ENCODE measurements around the gene ICE2. TPM values are rescaled to one million over a fixed set of nuclear protein-coding genes. Genes with fewer than 3 reads are reported as not detected.

The ICE2 gene
- total and polyA plus RNA-seq, 2 of the 8 experiments (the other 6 are each of a cell fraction or from before 2014, with no cell fraction given), result 40.0 to 87.3 TPM

GRCh38 chr15:60382773-60383674 is 95.9 kb downstream of the ICE2 start:
- Histone ChIP-seq H3K36me3 (ENCODE audit: control insufficient read depth in 2 of 4, insufficient read depth in 4 of 4, low read length in 3 of 4) (peaks cover 0 to 14% (median 2%) of the 10 kb centered on the region in 4 experiments; a peak in 5 of 8 replicates), H3K23ac (ENCODE audit: insufficient read length) (no peak overlapping the region), H3K9ac (replicated peaks in 1 of 4; ENCODE audit: extremely low read depth in 1 of 4, low read depth in 3 of 4, low read length in 3 of 4) (no peak overlapping the region), H3K4me2 (ENCODE audit: insufficient read depth in 1 of 2, low read depth in 2 of 2, low read length in 2 of 2) (no peak overlapping the region), H3K56ac (replicated peaks; ENCODE audit: insufficient read length, low read depth, low read length) (no peak overlapping the region), H3K4me3 (ENCODE audit: extremely low read depth in 1 of 4, insufficient read depth in 2 of 4, low read depth in 3 of 4, low read length in 4 of 4) (no peak overlapping the region), H3K4me1 (replicated peaks in 1 of 4; ENCODE audit: control insufficient read depth in 3 of 4, insufficient read depth in 4 of 4, low read length in 3 of 4) (no peaks in the 10 kb centered on the region), H2AK5ac (ENCODE audit: low read depth, low read length) (no peak overlapping the region), H2BK12ac (ENCODE audit: low read depth, low read length) (no peak overlapping the region), H3K9me3 (ENCODE audit: insufficient read depth in 2 of 2, low read depth in 1 of 2, low read length in 1 of 2) (no peaks in the 10 kb centered on the region), H4K8ac (ENCODE audit: extremely low read depth, insufficient read depth, low read length) (no peak overlapping the region), H3K27me3 (replicated peaks in 1 of 4; ENCODE audit: control insufficient read depth in 3 of 4, extremely low read depth in 1 of 4, insufficient read depth in 3 of 4, low read length in 3 of 4) (no peaks in the 10 kb centered on the region), H3K4ac (replicated peaks; ENCODE audit: insufficient read length, low read depth, low read length) (no peak overlapping the region), H2BK120ac (replicated peaks; ENCODE audit: low read depth, low read length) (no peak overlapping the region), H3K27ac (ENCODE audit: low read depth, low read length) (no peak overlapping the region), H2AFZ (ENCODE audit: low read length) (no peak overlapping the region), H3K14ac (ENCODE audit: insufficient read length) (no peak overlapping the region), H3K79me2 (ENCODE audit: control insufficient read depth in 1 of 2, insufficient read depth in 2 of 2, low read length in 2 of 2) (peaks cover 0 to 7% of the 10 kb centered on the region in 2 experiments; a peak in 2 of 4 replicates), H4K5ac (ENCODE audit: insufficient read length, low read depth, low read length) (no peak overlapping the region), H2BK20ac (ENCODE audit: low read length) (no peak overlapping the region), H2BK15ac (ENCODE audit: low read length) (no peak overlapping the region), H3K79me1 (ENCODE audit: low read depth, low read length) (no peaks in the 10 kb centered on the region), H3K18ac (ENCODE audit: extremely low read depth, low read length) (no peak overlapping the region), H3K23me2 (ENCODE audit: low read depth, low read length) (no peaks in the 10 kb centered on the region), H4K20me1 (replicated peaks in 1 of 2; ENCODE audit: control insufficient read depth in 1 of 2, insufficient read depth in 2 of 2, low read length in 2 of 2) (peaks cover 0 to 2% of the 10 kb centered on the region in 2 experiments), H2BK5ac (ENCODE audit: low read depth, low read length) (no peak overlapping the region), H4K91ac (replicated peaks; ENCODE audit: insufficient read length, low read length) (no peak overlapping the region)
- TF ChIP-seq YY1 (IDR thresholded peaks at IDR 0.05; ENCODE audit: low read depth, low read length), result no peak
- 86% methylated on average over 8 of the region's 8 CpGs; no CpG with 5 or more reads in 1 of the 2 experiments for WGBS, 2 experiments (ENCODE audit: extremely low coverage in 1 of 2, insufficient coverage in 1 of 2, insufficient read length in 1 of 2, insufficient replicate concordance in 2 of 2, low coverage in 1 of 2, low lambda C conversion rate in 2 of 2, missing lambda C conversion rate in 1 of 2)
- DNase-seq (ENCODE audit: low read depth in 1 of 2, low spot score in 2 of 2) (no peak), FAIRE-seq (no peak)
- CTCF ChIA-PET (ENCODE audit: partially characterized antibody), result interaction anchor here (1.3 to 2.1 kb wide), 2 partner anchors 19 to 23 kb away, joined by 3 to 8 read pairs; no protein-coding TSS in a partner anchor
- POLR2A ChIA-PET (ENCODE audit: partially characterized antibody), result interaction anchor here (0.9 to 2.2 kb wide), 4 partner anchors 8 to 16 kb away, joined by 3 to 6 read pairs (median 4); no protein-coding TSS in a partner anchor

Measured in H1 (cell line).